Measurements from ENCODE around the gene RPL3. TPM values are rescaled to one million over a fixed set of nuclear protein-coding genes. Genes with fewer than 3 reads are reported as not detected.

RPL3 gene
- total RNA-seq, 1 donor from 2014 or later: 1,634 TPM

GRCh38 chr22:39287076-39287725, 32.2 kb downstream of the RPL3 start:
- TF ChIP-seq CTCF (conservative IDR thresholded peaks at IDR 0.05; ENCODE audit: low read depth, low read length): peak; percentile 3
- DNase-seq (ENCODE audit: low read depth): peak; percentile 94
- no peak overlapping the region for H3K4me3 ChIP-seq (ENCODE audit: low read depth, low read length)

GRCh38 chr22:39284983-39285382, 34.4 kb downstream of the RPL3 start:
- no peak for DNase-seq (ENCODE audit: low read depth)
- TF ChIP-seq CTCF (conservative IDR thresholded peaks at IDR 0.05; ENCODE audit: low read depth, low read length): no peak
- H3K4me3 ChIP-seq (ENCODE audit: low read depth, low read length): no peak overlapping the region

GRCh38 chr22:39284142-39284980, 35.1 kb downstream of the RPL3 start:
- no peak for DNase-seq (ENCODE audit: low read depth)
- H3K4me3 ChIP-seq (ENCODE audit: low read depth, low read length): no peak overlapping the region

GRCh38 chr22:39283322-39284141, 35.9 kb downstream of the RPL3 start:
- TF ChIP-seq CTCF (conservative IDR thresholded peaks at IDR 0.05; ENCODE audit: low read depth, low read length): no peak
- no peak overlapping the region for H3K4me3 ChIP-seq (ENCODE audit: low read depth, low read length)
- no peak for DNase-seq (ENCODE audit: low read depth)

More at GRCh38 chr22:39284142-39284980, 35.1 kb downstream of the RPL3 start:
- TF ChIP-seq CTCF (conservative IDR thresholded peaks at IDR 0.05; ENCODE audit: low read depth, low read length): no peak

- peak; percentile 27 for TF ChIP-seq CTCF (conservative IDR thresholded peaks at IDR 0.05; ENCODE audit: low read depth, low read length)
- DNase-seq (ENCODE audit: low read depth): no peak
- no peak overlapping the region for H3K4me3 ChIP-seq (ENCODE audit: low read depth, low read length)
Measured at GRCh38 chr22:39282645-39283321, 36.6 kb downstream of the RPL3 start.

- H3K4me3 ChIP-seq (ENCODE audit: low read depth, low read length): no peak overlapping the region
- no peak for TF ChIP-seq CTCF (conservative IDR thresholded peaks at IDR 0.05; ENCODE audit: low read depth, low read length)
- no peak for DNase-seq (ENCODE audit: low read depth)
Measured at GRCh38 chr22:39281126-39281525, 38.3 kb downstream of the RPL3 start.

Data from epithelial cell of proximal tubule (primary cell).